ENCODE measurements around the gene ACIN1. TPM values are rescaled to one million over a fixed set of nuclear protein-coding genes. Genes with fewer than 3 reads are reported as not detected.

The ACIN1 gene
- total and polyA plus RNA-seq, 9 of the 15 experiments (the other 6 are each of a cell fraction or from before 2014, with no cell fraction given), result 5.0 to 196 (median 129) TPM

- TF ChIP-seq ARID4B (CRISPR knock-in tag; IDR thresholded peaks at IDR 0.05) (no peak; the same call in none of the 2 replicates), ZBTB7A (IDR thresholded peaks at IDR 0.05; ENCODE audit: borderline replicate concordance, control insufficient read depth, low read depth, low read length) (no peak), SMARCE1 (IDR thresholded peaks at IDR 0.05) (peak; percentile 24; the same call in 1 of the 2 replicates), DACH1 (IDR thresholded peaks at IDR 0.05; ENCODE audit: partially characterized antibody) (no peak), BRD9 (IDR thresholded peaks at IDR 0.05; ENCODE audit: low read depth, partially characterized antibody) (no peak), PML (IDR thresholded peaks at IDR 0.05; ENCODE audit: low read length) (peak; percentile 79), ZNF79 (CRISPR knock-in tag; IDR thresholded peaks at IDR 0.05; ENCODE audit: low read depth) (no peak), ZNF263 (CRISPR knock-in tag; IDR thresholded peaks at IDR 0.05; ENCODE audit: borderline replicate concordance) (no peak), ZNF766 (CRISPR knock-in tag; conservative IDR thresholded peaks at IDR 0.05) (no peak), ZNF707 (CRISPR knock-in tag; conservative IDR thresholded peaks at IDR 0.05) (no peak), L3MBTL2 (IDR thresholded peaks at IDR 0.05) (peak; percentile 77), PHF21A (IDR thresholded peaks at IDR 0.05; ENCODE audit: borderline replicate concordance, low read depth) (no peak), REST (IDR thresholded peaks at IDR 0.05; ENCODE audit: borderline replicate concordance) (no peak; the same call in 1 of the 2 replicates), REST (CRISPR knock-in tag; IDR thresholded peaks at IDR 0.05; ENCODE audit: low read depth) (peak; percentile 74), CAMTA2 (CRISPR knock-in tag; conservative IDR thresholded peaks at IDR 0.05) (peak; percentile 47; the same call in 1 of the 2 replicates)
Observed at GRCh38 chr14:23094666-23095195, at the start of gene ACIN1 (continued).

Data from K562 (cell line).